Kidney (tissue), 14 donors: Measurements from ENCODE around the gene TSPYL1. TPM values are rescaled to one million over a fixed set of nuclear protein-coding genes. Genes with fewer than 3 reads are reported as not detected.
"Not testable (repeated sequence)": the region's sequence is repeated elsewhere in the genome, so short reads cannot be mapped to it uniquely, and the experiment has no call there.

ENCODE experiments used
- DNase-seq, 5 donors: peaks; one replicate each; pipeline ENCODE4 v3.0.0-alpha.2; 2013 to 2020
- FAIRE-seq: peaks from 2 replicates; lab custom pipeline; 2012; peaks lifted over from hg19 to GRCh38; lab: Jason Lieb, UNC
- H3K27ac ChIP-seq, 2 donors: one replicate each; pipeline ENCODE4 v1.7.0; 2013; ENCODE audit warnings: low read depth in 2 of 2, low read length in 2 of 2, inconsistent platforms in 1 of 2
- H3K27me3 ChIP-seq: one replicate; pipeline ENCODE4 v1.7.1; 2013; ENCODE audit warnings: low read length, inconsistent platforms; ENCODE audit not compliant: control insufficient read depth, insufficient read depth
- H3K36me3 ChIP-seq, 3 donors: one replicate each; pipeline versions ENCODE4 v1.7.0 to v1.7.1; 2013; ENCODE audit warnings: low read length in 3 of 3, control low read depth in 1 of 3, inconsistent platforms in 1 of 3; ENCODE audit not compliant: insufficient read depth in 3 of 3, control insufficient read depth in 2 of 3
- H3K4me1 ChIP-seq, 3 donors: one replicate each; pipeline versions ENCODE4 v1.7.0 to v1.7.1; 2013; ENCODE audit warnings: low read length in 3 of 3, inconsistent platforms in 1 of 3, low read depth in 1 of 3; ENCODE audit not compliant: control insufficient read depth in 2 of 3, insufficient read depth in 2 of 3
- H3K4me3 ChIP-seq, 3 donors: one replicate each; pipeline versions ENCODE4 v1.7.0 to v1.8.1; 2013; ENCODE audit warnings: low read length in 3 of 3, control low read depth in 1 of 3, inconsistent platforms in 1 of 3
- H3K9ac ChIP-seq, 3 donors: one replicate each; pipeline versions ENCODE4 v1.7.0 to v1.7.1; 2013; ENCODE audit warnings: low read length in 3 of 3, control low read depth in 1 of 3, inconsistent platforms in 1 of 3
- H3K9me3 ChIP-seq, 3 donors: one replicate each; pipeline versions ENCODE4 v1.7.0 to v1.7.1; 2013; ENCODE audit warnings: low read length in 3 of 3, control low read depth in 1 of 3, inconsistent platforms in 1 of 3; ENCODE audit not compliant: control insufficient read depth in 2 of 3, insufficient read depth in 1 of 3
- CTCF ChIP-seq: IDR thresholded peaks from 3 replicates; pipeline ENCODE4 v1.5.1; 2012; ENCODE audit warnings: mild to moderate bottlenecking, moderate library complexity, borderline replicate concordance; ENCODE audit not compliant: insufficient read depth; ENCODE audit errors: extremely low read depth
- intact Hi-C: fragments of 100-400 bp; cut with DNase I; formaldehyde crosslinking; loops from one replicate; pipeline ENCODE4 v1.11.1; 2022
- polyA plus RNA-seq: library from polyadenylated mRNA; stranded (reverse); fragments of 350-450 nt; fragmentation: Illumina TruSeq; extraction: RNeasy Lipid Tissue Mini Kit (QIAGEN cat#74804); gene quantifications from one replicate; pipeline ENCODE4 v1.2.3, GENCODE V29; 2014; ENCODE audit warnings: low read depth, low replicate concordance; ENCODE audit not compliant: insufficient read depth
- total RNA-seq: library from RNA; stranded (reverse); fragmentation: NEBNext Ultra II Directional; extraction: Animal tissue kit (Norgen Biotek cat#: 25700); gene quantifications from one replicate; pipeline ENCODE4 v1.2.1, GENCODE V29; 2021
- donor health status: control.
- donor health status: control.
- donor health status: control.
- donor health status: control.
- donor health status: control.
- donor health status: DM: yes; HTN: yes; CAD: no.
- donor health status: Normal renal cell carcinoma (clear cell type).

The TSPYL1 gene
- total and polyA plus RNA-seq, 2 donors from 2014 or later = 68.7 to 112 TPM

DNA sequence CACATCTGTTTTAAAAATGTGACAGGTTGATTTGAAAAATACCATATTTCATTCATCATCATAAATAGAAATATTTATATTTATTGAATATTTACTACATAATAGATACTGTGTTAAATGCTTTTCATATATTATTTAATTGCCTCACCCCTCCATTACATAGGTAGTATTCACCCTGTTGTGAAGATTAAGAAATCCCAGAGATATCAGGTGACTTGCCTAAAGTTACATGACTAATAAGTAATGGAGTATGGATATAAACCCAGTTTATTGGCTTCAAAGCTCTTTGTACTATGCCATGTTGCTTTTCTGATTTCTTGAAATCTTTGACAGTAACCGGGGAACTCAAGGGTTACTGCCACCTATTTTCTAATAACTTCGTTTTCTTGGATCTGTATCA is 10.1 kb upstream of the TSPYL1 start:
- TF ChIP-seq CTCF = no peak
- Histone ChIP-seq H3K36me3 (no peaks in the 10 kb centered on the region), H3K27me3 (no peaks in the 10 kb centered on the region), H3K4me1 (no peaks in the 10 kb centered on the region), H3K4me3 (no peak overlapping the region), H3K9ac (no peak overlapping the region), H3K9me3 (no peaks in the 10 kb centered on the region), H3K27ac (no peak overlapping the region)
- no peak for DNase-seq
- no peak for FAIRE-seq
- intact Hi-C loops = loop anchor here (10.0 kb wide), 2 partner anchors 245 to 275 kb away; no protein-coding TSS in a partner anchor

GRCh38 chr6:116287689-116288282 is 8.1 kb upstream of the TSPYL1 start:
- peak; percentile 85 for TF ChIP-seq CTCF
- FAIRE-seq (peak; percentile 98), DNase-seq (peak in 2 of 5 donors; percentile 49 to 76)
- H3K4me1 ChIP-seq = peaks cover 0 to 3% (median 0%) of the 10 kb centered on the region in 3 donors
- no peaks in the 10 kb centered on the region for H3K36me3 ChIP-seq
- no peak overlapping the region for H3K4me3 ChIP-seq
- no peaks in the 10 kb centered on the region for H3K9me3 ChIP-seq
- intact Hi-C loops = loop anchor here (10.0 kb wide), 1 partner anchor 277 kb away; no protein-coding TSS in a partner anchor
- no peak overlapping the region for H3K9ac ChIP-seq
- H3K27me3 ChIP-seq = no peaks in the 10 kb centered on the region
- no peak overlapping the region for H3K27ac ChIP-seq

DNA sequence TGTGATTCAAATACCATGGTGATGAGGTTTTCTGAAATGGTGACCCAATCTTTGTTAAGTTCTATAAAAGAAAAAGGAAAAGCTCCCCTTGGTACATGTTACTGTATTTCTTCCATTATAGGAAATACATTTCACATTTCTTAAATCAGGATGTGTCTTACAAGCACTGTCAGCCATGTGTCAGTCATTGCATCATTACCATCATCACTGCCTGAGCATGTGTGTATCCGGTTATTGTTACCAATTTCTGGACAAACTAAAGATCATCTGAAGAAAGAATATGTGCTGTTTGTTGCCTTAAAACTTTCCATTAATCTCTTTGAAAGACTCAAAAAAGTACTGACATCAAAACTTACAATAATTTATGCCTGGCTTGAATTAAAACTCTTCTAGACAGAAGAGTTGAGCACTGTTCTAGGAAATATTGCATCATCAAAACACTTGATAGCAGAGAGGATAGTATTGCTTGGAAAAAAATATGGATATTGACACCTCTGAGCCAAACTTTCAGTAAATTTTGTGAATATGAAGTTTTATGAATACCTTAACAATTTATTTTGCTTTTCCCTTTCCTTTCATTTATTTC is 7.1 kb upstream of the TSPYL1 start:
- TF ChIP-seq CTCF = no peak
- FAIRE-seq = no peak
- H3K9ac ChIP-seq = no peak overlapping the region
- no peak for DNase-seq
- H3K9me3 ChIP-seq = no peaks in the 10 kb centered on the region
- H3K36me3 ChIP-seq = no peaks in the 10 kb centered on the region
- peaks cover 0 to 3% (median 0%) of the 10 kb centered on the region in 3 donors for H3K4me1 ChIP-seq
- intact Hi-C loops = loop anchor here (10.0 kb wide), 1 partner anchor 278 kb away; no protein-coding TSS in a partner anchor
- no peak overlapping the region for H3K4me3 ChIP-seq
- H3K27me3 ChIP-seq = no peaks in the 10 kb centered on the region
- H3K27ac ChIP-seq = no peak overlapping the region

- not testable (repeated sequence) for H3K36me3 ChIP-seq, H3K4me1 ChIP-seq, FAIRE-seq, DNase-seq, H3K27ac ChIP-seq, H3K9me3 ChIP-seq, H3K27me3 ChIP-seq, H3K9ac ChIP-seq, H3K4me3 ChIP-seq
- intact Hi-C loops = loop anchor here (10.0 kb wide), 1 partner anchor 280 kb away; no protein-coding TSS in a partner anchor
Observed at GRCh38 chr6:116284984-116285383, 5.3 kb upstream of the TSPYL1 start.
